GM18499 (cell line): ENCODE data around the gene ZWILCH.

Experiments
- ATAC-seq: cut with Tn5 transposase; IDR thresholded peaks from one replicate; pipeline ENCODE4 v1.9.1; 2021; ENCODE audit warnings: moderate number of reproducible peaks; ENCODE audit not compliant: insufficient read depth, unreplicated experiment

The ZWILCH gene

DNA sequence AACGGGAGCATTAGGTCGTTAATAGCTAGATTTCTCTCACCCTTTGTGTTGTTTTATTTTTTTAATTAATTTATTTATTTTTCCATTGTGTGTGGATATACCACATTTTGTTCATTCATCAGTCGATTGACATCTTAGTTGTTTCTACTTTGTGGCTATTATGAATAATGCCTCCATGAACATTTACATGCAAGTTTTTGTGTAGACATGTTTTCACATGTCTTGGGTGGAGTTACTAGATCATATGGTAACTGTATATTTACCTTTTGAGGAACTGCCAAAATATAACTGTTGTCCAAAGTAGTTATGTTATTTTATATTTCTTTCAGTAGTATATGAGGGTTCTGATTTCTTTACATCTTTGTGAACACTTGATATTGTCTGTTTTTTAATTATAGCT is 18.8 kb downstream of the ZWILCH start:
- ATAC-seq: no peak

DNA sequence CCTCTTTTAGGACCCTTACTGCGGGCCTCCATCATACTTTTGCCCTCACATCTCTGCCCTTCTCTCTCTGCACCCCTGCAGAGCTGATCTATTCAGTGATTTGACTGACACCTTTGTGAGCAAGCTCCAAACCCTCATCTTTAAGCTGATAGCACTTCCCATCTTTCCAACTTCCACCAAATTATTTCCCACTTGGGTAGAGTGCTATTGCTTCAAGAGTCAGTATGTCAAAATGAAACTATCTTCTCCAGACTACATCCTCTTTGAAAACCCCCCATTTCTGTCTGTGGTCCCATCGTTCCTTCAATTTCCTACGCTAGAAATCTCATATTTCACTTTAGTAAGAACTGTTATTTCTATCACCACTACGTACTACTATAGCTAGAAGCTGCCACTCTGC is 19.7 kb downstream of the ZWILCH start:
- ATAC-seq: no peak

DNA sequence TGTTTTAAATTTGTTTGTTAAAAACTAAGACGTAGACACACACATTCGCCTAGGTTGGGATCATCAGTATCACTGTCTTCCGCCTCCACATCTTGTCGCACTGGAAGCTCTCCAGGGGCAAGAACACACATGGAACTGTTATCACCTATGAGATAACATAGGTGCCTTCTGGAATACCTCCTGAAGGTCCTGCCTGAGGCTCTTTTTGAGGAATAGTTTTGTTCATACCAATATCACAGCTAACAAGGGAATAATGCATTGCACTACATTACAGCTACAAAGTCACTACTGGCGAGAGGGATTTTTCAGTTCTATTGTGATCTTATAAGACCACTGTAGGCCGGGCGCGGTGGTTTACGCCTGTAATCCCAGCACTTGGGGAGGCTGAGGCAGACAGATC is 29.9 kb downstream of the ZWILCH start:
- ATAC-seq: no peak

DNA sequence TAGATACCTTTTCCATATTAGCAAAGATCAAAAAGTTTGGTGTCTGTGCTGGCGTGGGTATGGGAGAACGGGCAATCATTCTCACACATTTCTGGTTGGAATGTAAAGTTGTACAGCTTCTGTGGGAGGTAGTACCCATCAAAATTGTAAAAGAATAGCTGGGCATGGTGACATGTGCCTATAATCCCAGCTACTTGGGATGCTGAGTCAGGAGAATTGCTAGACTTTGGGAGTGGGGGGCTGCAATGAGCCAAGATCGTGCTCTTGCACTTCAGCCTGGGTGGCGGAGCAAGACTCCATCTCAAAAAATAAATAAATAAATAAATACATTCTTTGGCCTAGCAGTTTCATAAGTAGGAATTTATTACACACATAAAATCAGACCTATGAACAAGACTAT is 37.8 kb downstream of the ZWILCH start:
- no peak for ATAC-seq

DNA sequence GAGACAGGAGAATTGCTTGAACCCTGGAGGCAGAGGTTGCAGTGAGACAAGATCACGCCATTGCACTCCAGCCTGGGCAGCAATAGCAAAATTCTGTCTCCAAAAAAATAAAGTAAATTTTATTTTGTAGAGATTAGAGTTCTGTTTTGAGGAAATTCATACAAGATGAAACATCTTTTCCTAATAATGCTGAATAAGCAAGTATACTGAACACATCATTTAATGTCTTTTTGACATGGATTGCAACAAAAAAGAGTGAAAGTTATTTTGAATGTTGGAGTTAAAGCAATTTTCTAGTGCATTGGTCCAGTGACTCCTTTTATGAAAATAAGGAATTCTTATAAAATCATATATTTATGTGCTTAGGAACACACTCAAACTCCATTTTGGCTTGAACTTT is 40.1 kb downstream of the ZWILCH start:
- no peak for ATAC-seq

DNA sequence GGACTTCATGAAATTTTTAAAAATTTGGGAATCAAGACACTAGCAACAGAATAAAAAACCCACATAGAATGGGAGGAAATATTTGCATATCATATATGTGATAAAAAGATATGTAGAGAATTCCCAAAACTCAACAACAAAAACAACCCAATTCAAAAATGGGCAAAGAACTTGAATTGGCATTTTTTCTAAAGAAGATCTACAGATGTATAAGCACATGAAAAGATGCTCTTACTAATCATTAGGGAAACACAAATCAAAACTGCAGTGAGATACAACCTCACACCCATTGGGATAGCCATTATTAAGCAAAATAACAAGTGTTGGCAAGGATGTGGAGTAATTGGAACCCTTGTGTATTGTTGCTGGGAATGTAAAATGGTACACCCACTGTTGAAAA is 50.6 kb downstream of the ZWILCH start:
- ATAC-seq: no peak

DNA sequence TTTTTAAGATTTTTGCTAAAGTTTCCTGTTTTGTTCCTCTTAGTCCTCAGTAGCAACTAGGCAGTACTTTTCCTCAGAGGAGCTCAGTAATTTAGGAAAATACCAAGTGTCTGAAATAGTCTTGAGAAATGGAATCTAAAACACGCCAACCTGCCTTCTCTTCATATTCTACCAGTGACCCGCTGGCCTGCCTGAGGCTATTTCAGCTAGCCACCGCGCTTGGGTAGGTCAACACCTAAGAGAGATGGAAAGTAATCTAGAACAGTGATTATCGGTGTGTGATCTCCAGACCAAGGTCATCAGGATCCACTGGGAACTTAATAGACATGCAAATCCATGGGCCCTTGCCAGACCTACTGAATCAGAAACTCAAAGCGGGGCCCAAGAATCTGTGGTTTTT is 53.1 kb downstream of the ZWILCH start:
- ATAC-seq: no peak

DNA sequence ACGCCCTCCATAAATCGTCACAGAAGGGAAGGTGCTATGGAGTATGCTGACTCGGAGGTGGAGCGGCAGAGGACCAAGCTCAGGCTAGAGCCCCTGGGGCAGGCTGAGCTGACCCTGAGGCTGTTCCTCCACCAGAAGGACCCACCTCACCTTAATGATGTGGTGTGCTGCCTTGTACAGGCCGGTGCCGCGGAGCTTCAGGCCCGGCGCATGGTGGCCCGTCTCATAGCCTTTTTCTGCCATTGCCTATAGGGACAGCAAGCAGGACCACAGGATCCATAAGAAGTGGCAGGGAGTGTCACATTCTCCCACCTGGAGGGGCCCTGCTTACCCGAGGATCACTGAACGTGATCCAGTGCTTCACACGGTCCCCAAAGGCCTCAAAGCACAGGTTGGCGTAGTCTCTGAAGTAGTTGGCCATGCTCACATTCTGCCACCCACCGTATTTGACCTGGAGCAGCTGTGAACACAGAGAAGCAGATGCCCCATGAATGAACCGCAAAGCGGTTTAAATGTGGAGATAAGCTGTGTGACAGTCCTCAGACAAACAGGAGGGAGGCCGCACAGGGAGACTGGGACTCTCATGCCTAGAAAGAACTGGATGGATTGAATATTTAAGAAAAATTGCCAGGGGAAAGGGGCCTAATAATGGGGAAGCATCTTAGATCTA is 55.9 kb downstream of the ZWILCH start:
- no peak for ATAC-seq

DNA sequence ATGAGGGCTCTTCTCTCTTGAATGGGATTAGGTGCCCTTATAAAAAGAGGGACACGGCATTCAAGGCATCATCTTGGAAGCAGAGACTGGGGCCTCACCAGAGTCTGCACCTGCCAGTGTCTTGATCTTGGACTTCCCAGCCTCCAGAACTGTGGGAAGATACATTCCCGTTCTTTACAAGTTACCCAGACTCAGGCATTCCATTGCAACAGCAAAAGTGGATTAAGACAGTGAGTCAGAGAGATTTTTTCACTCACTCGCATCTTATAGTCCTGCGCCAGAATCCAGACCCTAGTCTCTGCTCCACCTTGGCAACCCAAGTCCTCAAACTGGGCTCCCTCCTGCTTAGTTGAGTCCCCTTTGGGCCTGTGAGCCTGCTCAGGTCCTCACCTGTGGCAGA is 58.0 kb downstream of the ZWILCH start:
- ATAC-seq: no peak

DNA sequence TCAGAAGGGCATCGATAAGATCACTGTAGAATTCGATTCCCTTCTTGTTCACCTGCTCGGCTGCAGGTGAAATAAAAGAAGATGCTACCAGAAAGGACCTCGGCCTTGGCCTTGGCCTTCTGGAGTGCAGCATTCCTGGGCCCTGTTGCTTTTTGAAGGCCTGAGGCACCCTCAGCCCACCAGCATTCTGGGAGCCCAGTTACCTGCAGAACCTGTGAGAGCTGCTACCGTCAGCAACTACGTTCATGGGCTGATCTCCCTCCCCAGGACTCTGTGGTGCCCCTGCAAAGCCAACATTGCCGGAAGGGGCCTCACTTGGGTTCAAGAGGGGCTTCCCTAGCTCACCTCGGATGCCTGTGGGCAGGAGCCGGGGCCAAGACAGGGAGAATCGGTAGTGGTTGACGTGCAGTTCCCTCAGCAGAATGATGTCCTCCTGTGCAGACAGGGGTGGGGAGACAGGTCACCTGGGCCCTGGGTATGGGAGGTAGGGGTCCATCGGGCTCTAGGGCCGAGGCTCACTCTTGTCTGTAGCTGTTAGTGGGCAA is 58.5 kb downstream of the ZWILCH start:
- ATAC-seq: no peak

DNA sequence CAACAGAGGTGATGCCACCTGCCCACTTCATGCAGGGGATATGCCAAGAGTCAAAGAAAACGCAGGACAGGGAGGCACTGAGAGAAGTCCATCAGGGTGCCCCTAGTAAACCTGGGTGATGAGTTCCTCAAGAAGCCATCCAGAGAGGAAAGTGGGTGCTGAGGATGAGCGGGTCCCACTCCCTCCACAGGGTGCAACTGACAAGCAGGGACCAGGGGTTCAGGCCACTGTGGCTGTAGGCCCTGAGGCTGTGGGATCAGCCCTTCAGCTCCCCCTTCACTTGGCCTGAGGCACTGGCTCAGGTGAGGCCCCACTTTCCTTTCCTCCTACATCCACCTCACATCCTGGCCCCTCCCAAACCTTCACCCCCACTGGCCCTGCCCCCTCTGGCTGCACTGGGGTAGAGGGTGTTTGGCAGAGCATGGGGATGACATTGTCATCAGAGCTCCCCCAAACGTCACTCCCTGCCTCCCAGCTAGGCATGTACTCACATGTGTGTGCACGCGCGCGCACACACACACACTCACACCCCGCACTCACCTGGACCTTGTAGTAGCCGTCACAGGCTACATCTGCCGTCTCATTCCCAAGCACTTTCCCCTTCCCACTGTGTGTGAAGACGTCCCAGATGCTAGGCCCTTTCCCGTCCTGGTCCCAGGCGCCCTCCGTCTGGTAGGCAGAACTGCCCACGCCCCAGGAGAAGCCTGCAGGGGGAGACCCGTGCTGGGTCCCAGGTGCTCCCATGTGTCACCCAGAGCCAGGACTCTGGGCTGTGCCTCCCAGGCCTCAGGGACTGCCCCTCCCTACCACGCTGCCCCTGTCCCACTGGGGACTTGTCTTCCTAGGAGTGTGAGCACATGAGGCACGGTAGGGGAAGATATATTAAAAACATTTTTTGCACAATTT is 59.3 kb downstream of the ZWILCH start:
- ATAC-seq: no peak

DNA sequence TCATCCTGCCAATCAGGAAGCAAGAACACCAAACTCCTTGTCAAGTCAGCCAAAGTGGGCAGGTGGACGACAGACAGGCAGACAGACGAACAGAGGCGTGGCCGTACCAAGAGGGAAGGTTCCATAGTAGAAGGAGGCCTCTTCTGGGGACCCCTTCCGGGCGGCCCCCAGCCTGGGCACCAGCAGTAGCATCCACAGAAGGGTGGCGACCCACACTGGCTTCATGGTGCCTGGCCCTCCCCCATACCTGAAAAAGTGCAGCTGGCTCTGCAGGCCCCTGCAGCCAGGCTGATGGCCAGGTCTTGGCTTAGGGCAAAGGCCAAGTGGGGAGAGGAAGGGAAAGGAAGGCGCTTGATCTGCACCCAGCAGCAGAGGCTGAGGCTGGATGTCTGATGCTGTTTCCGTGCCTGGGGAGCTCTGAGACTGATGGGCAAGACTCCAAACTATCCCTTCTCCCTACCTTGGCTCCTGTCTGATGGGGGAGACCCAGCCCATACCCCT is 60.1 kb downstream of the ZWILCH start:
- no peak for ATAC-seq

DNA sequence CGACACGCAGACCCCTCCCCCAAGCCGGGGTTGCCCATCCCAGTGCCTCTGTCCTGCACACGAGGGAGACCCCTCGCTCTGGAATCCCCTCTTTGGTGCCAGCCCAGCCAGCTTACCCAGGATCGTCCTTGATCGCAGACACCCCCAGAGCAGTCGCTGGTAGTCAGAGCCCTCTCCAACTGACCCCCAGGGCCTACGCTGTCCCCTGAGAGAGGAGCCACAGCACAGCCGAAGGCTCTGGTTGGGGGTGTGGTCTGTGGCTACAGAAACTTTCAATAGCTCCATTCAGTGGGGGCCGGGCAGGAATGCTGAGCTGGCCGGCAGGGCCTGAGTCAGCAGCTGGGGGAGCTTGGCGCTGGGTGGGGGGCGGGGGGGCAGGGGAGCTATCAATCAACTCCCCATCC is 60.6 kb downstream of the ZWILCH start, which contains the start of gene LCTL:
TSS of gene LCTL (minus strand) at position 258 of the 404 bp plus-strand sequence. CDS start 633 bp downstream, outside the sequence.
- ATAC-seq: no peak

DNA sequence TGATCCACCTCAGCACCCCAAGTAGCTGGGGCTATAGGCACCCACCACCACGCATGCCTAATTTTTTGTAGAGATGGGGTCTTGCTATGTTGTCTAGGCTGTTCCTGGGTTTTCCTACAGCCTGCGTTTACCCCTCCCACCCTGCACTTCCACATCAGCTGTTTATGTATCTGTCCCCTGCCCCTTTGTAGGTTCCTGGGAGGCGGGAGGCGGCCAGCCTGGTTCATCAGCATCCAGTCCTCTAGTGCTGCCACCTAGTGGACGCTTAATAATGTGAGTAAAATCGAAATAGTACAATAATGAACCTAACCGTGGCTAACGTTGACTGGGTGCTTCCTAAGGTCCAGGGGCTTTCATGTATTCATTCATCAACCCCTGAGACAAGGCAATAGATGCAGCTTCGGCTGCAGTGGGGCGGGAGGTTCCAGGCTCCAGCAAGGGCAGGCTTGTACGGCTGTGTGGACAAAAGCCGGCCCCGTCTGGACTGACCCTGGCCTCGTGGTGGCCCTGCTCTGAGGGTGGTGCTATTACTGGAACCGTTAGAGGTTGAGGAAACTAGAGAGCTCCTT is 61.9 kb downstream of the ZWILCH start:
- ATAC-seq: no peak

DNA sequence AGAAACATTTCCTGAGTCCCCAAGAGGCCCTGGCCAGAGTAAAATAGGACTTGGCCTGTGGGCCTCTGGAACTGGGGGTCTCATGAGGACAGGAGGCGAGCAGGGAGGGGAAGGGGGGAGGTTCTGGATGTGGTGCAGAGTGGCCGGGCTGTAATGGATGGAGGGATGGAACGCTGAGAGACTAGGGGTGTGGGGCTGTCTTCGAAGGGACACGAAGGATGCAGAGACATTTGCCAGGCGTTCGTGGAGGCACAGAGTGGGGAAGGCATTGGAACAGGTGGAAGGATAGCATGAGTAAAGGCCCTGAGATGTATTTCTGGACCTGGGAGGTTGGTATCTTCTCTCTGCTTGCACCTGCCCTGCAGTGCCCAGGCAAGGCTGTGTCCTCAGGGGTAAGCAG is 62.8 kb downstream of the ZWILCH start:
- ATAC-seq: no peak

DNA sequence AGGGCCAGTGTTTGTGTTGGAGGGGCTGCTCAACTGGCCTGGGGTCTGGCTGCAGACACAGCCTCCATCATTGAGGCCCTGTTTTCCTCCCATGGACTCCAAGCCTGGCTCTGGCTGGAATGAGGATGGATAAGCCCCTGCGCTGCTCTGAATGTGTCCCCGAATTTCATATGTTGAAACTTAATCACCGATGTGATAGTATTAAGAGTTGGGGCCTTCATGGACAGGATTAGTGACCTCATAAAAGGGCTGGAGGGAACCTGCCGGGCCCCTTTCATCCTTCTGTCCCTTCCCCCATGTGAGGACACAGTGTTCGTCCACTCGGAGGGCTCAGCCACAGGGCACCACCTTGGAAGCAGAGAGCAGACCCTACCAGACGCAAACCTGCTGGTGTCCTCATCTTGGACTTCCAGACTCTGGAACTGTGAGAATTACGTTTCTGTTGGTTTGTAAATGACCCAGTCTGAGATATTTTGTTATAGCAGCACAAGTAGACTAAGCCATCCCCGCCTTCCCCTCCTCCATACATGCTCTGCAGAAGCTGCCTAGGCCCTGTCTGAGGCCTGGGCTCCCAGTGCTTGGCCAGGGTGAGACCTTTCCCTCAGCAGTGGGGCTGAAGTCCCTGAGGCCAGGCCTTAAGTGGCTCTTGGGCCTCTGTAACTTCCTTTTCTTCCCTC is 64.5 kb downstream of the ZWILCH start:
- no peak for ATAC-seq

DNA sequence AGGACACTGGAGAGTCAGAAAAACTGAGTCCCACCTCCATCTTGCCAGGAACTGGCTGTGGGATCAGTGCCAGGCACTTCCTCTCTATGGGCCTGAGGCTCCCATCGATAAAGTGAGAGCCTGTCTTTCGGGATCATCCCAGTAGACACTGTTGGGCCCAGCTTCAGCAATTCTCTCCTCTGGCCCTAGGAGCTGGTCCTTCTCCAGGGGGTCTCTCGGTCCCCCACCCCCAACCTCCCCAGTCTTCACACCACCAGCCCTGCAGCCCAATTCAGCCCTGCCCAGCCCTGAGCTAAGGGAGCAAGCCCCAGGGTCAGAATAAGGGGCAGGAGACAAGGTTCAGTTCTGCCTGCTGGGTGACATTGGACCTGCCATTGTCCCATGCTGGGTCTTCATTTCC is 65.2 kb downstream of the ZWILCH start:
- no peak for ATAC-seq

DNA sequence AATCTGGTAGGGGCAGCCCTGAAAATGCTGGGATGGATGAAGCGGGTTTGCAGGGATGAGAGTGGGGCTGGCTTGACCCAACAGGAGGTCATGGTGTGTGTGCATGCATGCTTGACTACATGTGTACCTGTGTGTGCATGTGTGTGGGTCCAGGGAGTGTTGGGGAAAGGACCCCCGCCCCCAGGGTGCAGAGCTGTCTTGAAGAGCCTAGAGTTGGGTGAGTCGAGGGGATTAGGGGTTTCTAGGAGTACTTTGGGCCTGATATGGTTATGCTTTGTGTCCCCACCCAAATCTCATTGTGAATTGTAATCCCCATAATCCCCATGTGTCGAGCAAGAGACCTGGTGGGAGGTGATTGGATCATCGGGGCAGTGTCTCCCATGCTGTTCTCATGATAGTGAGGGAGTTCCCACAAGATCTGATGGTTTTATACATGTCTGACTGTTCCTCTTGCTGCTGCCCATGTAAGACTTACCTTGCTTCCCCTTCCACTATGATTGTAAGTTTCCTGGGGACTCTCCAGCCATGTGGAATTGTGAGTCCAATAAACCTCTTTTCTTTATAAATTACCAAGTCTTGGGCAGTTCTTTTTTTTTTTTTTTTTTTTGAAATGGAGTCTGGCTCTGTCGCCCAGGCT is 65.8 kb downstream of the ZWILCH start:
- ATAC-seq: no peak

DNA sequence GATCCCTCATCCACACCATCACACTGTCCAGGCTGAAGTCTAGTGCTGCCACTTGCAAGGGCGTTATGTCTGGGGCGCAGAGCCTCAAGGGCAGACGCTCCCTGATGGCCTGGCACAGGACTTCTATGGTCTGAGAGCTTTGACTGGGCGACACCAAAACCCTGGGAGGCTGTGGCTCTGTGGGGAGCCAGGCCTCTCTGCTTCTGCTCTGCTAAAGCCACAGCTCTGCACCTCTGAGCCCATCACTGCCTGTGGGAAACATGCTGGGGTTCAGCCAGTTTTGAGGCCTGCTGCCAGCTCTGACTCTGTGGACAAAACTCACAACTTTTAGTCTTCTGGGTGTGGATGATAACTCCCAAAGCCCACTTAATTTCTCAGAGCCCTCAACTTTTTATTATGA is 67.0 kb downstream of the ZWILCH start:
- ATAC-seq: no peak

DNA sequence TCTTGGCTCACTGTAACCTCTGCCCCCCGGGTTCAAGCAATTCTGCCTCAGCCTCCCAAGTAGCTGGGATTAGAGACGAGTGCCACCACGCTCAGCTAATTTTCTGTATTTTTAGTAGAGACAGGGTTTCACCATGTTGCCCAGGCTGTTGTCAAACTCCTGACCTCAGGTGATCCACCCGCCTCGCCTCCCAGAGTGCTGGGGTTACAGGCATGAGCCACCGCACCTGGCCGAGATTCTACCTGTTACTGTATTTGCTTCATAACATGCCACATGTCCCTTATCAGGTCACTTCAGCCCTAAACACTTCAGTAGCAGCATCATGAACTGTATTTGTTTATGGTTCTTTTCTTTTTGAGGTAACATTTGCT is 68.2 kb downstream of the ZWILCH start:
- ATAC-seq: no peak
